IMR-90 (cell line): Measurements from ENCODE around the gene PAGE2B. TPM values are rescaled to one million over a fixed set of nuclear protein-coding genes. Genes with fewer than 3 reads are reported as not detected.

ENCODE experiments used
- ATAC-seq: fragments of 200-7000 bp; cut with Tn5 transposase; 2 replicates; pipeline ENCODE4 v1.9.1; 2020; ENCODE audit warnings: low read depth, mild to moderate bottlenecking, moderate library complexity
- BruUV-seq: library from RNA; stranded (reverse); fragments of 400-500 nt; replicated peaks from 2 replicates; lab custom pipeline; 2021; lab: Mats Ljungman, UMichigan
- CTCF ChIA-PET: fragments of 300-600 bp; formaldehyde crosslinking; extraction: SDS; loops from one replicate; lab custom pipeline; 2021; ENCODE audit warnings: antibody characterized with exemption; lab: Yijun Ruan, JAX
- POLR2A ChIA-PET: fragments of 300-600 bp; sonication (Branson Sonifier 250); formaldehyde crosslinking; loops from one replicate; lab custom pipeline; 2022; ENCODE audit warnings: antibody characterized with exemption; ENCODE audit not compliant: unreplicated experiment; lab: Charles Lee
- DNase-seq: peaks from one replicate; pipeline ENCODE4 v3.0.0; 2013
- H2AFZ ChIP-seq: replicated peaks from 2 replicates; pipeline ENCODE3; 2013; ENCODE audit warnings: low read length, mild to moderate bottlenecking; ENCODE audit not compliant: poor library complexity
- H2AK5ac ChIP-seq: 2 replicates; pipeline ENCODE4 v1.6.1; 2013; ENCODE audit warnings: low read depth, low read length, inconsistent platforms
- H2AK9ac ChIP-seq: replicated peaks from 2 replicates; pipeline ENCODE3; 2013; ENCODE audit warnings: mild to moderate bottlenecking, low read depth, low read length, moderate library complexity; ENCODE audit not compliant: poor library complexity
- H2BK120ac ChIP-seq: 2 replicates; pipeline ENCODE4 v1.6.1; 2013; ENCODE audit warnings: low read depth, low read length, inconsistent platforms
- H2BK15ac ChIP-seq: 3 replicates; pipeline ENCODE4 v1.6.1; 2013; ENCODE audit warnings: low read depth, low read length, inconsistent platforms
- H2BK20ac ChIP-seq: 2 replicates; pipeline ENCODE4 v1.6.1; 2013; ENCODE audit warnings: low read depth, mild to moderate bottlenecking, inconsistent platforms, low read length, moderate library complexity
- H2BK5ac ChIP-seq: 2 replicates; pipeline ENCODE4 v1.6.1; 2013; ENCODE audit warnings: mild to moderate bottlenecking, low read depth, low read length, inconsistent platforms; ENCODE audit not compliant: poor library complexity, severe bottlenecking
- H3K14ac ChIP-seq: replicated peaks from 2 replicates; pipeline ENCODE4 v1.6.1; 2013; ENCODE audit warnings: low read depth, low read length, inconsistent platforms
- H3K18ac ChIP-seq: 2 replicates; pipeline ENCODE4 v1.6.1; 2013; ENCODE audit warnings: low read depth, low read length, control low read depth
- H3K23ac ChIP-seq: 2 replicates; pipeline ENCODE4 v1.6.1; 2013; ENCODE audit warnings: low read depth, low read length, inconsistent platforms
- H3K27ac ChIP-seq: 2 replicates; pipeline ENCODE4 v1.5.1; 2013; ENCODE audit warnings: mild to moderate bottlenecking, control low read depth, low read length; ENCODE audit not compliant: insufficient read depth
- H3K27me3 ChIP-seq: 2 replicates; pipeline ENCODE4 v1.6.1; 2013; ENCODE audit warnings: low read length; ENCODE audit not compliant: control insufficient read depth, insufficient read depth
- H3K36me3 ChIP-seq: 2 replicates; pipeline ENCODE4 v1.6.1; 2013; ENCODE audit warnings: low read length, mixed read lengths; ENCODE audit not compliant: control insufficient read depth, insufficient read depth
- H3K4ac ChIP-seq: 2 replicates; pipeline ENCODE4 v1.6.1; 2013; ENCODE audit warnings: low read depth, low read length, inconsistent platforms
- H3K4me1 ChIP-seq: 2 replicates; pipeline ENCODE4 v1.6.1; 2013; ENCODE audit warnings: low read length, mixed read lengths; ENCODE audit not compliant: control insufficient read depth, insufficient read depth
- H3K4me2 ChIP-seq: 2 replicates; pipeline ENCODE4 v1.6.1; 2013; ENCODE audit warnings: low read depth, mild to moderate bottlenecking, control low read depth, low read length, moderate library complexity
- H3K4me3 ChIP-seq: 2 replicates; pipeline ENCODE4 v1.5.1; 2013; ENCODE audit warnings: low read depth, mild to moderate bottlenecking, control low read depth, low read length, moderate library complexity; ENCODE audit not compliant: insufficient read depth
- H3K56ac ChIP-seq: 2 replicates; pipeline ENCODE4 v1.6.1; 2013; ENCODE audit warnings: low read length, inconsistent platforms; ENCODE audit not compliant: insufficient read depth; ENCODE audit errors: extremely low read depth
- H3K79me1 ChIP-seq, 2 experiments: 2 replicates each; pipeline ENCODE4 v1.6.1; 2013; ENCODE audit warnings: low read length in 2 of 2, inconsistent platforms in 1 of 2, low read depth in 1 of 2
- H3K9ac ChIP-seq: 2 replicates; pipeline ENCODE4 v1.6.1; 2013; ENCODE audit warnings: low read depth, low read length, control low read depth
- H3K9me1 ChIP-seq: 2 replicates; pipeline ENCODE4 v1.6.1; 2013; ENCODE audit warnings: low read length, inconsistent platforms; ENCODE audit not compliant: insufficient read depth
- H3K9me3 ChIP-seq: 2 replicates; pipeline ENCODE4 v1.6.1; 2013; ENCODE audit warnings: low read length; ENCODE audit not compliant: control insufficient read depth, insufficient read depth
- H4K20me1 ChIP-seq: 2 replicates; pipeline ENCODE4 v1.6.1; 2013; ENCODE audit warnings: low read length, inconsistent platforms; ENCODE audit not compliant: insufficient read depth
- H4K5ac ChIP-seq: 2 replicates; pipeline ENCODE4 v1.6.1; 2013; ENCODE audit warnings: mild to moderate bottlenecking, low read depth, low read length, control low read depth
- H4K8ac ChIP-seq, 2 experiments: 2 replicates each; pipeline ENCODE4 v1.6.1; 2013; ENCODE audit warnings: low read depth in 2 of 2, low read length in 2 of 2, control low read depth in 1 of 2, inconsistent platforms in 1 of 2
- H4K91ac ChIP-seq: 2 replicates; pipeline ENCODE4 v1.6.1; 2013; ENCODE audit warnings: low read depth, low read length, inconsistent platforms; ENCODE audit not compliant: insufficient read depth
- CEBPB ChIP-seq: IDR thresholded peaks from 2 replicates; pipeline ENCODE4 v1.6.1; 2012; ENCODE audit warnings: low read depth, low read length, improper control_type of control experiment
- FOS ChIP-seq: fragments of 150-350 bp; IDR thresholded peaks from 2 replicates; pipeline ENCODE4 v1.6.1; 2016; ENCODE audit warnings: low read depth, low read length
- MXI1 ChIP-seq: IDR thresholded peaks from 2 replicates; pipeline ENCODE4 v1.6.1; 2012; ENCODE audit warnings: low read depth, mild to moderate bottlenecking, low read length, moderate library complexity, borderline replicate concordance
- NFE2L2 ChIP-seq: fragments of 150-350 bp; IDR thresholded peaks from 2 replicates; pipeline ENCODE4 v1.6.1; 2016; ENCODE audit warnings: low read depth, mild to moderate bottlenecking, low read length
- WGBS, 2 experiments: methylation state at CpG; one replicate each; pipeline versions ENCODE4 v1.1.5 to v1.1.7; 2013; ENCODE audit warnings: missing lambda C conversion rate in 2 of 2; ENCODE audit not compliant: insufficient read length in 1 of 2; ENCODE audit errors: extremely low coverage in 2 of 2; 5-methylcytosine and 5-hydroxymethylcytosine counted together
- dilution Hi-C: fragments of 300-500 bp; cut with HindIII; formaldehyde crosslinking; loops from one replicate; pipeline ENCODE4 v1.14.3; 2018; ENCODE audit warnings: low sequenced_read_pairs; ENCODE audit not compliant: unreplicated experiment
- in situ Hi-C: fragments of 300-500 bp; cut with MboI; formaldehyde crosslinking; loops from 3 replicates; pipeline ENCODE4 v1.14.3; 2019; ENCODE audit warnings: low sequenced_read_pairs, inconsistent platforms, mixed read lengths
- intact Hi-C: fragments of 100-400 bp; cut with micrococcal nuclease; formaldehyde crosslinking; loops from 2 replicates; pipeline ENCODE4 v1.10.0; 2022
- polyA plus RNA-seq, 3 experiments: library from polyadenylated mRNA; depleted of rRNA; stranded (reverse); fragments of >200 nt; gene quantifications; 2 replicates each; pipeline ENCODE4 v1.2.3, GENCODE V29; 2012; ENCODE audit warnings: low replicate concordance in 1 of 3
- total RNA-seq: library from RNA; depleted of rRNA; stranded (reverse); fragments of >200 nt; gene quantifications from 2 replicates; pipeline ENCODE4 v1.2.3, GENCODE V29; 2012
- TF ChIP-seq, protein P1 (sequence below): conservative IDR thresholded peaks from 2 replicates; pipeline ENCODE4 v1.5.1; 2012; ENCODE audit warnings: mild to moderate bottlenecking, low read depth, low read length, improper control_type of control experiment

PAGE2B gene
- total and polyA plus RNA-seq, 2 of the 4 experiments (the other 2 are of a cell fraction), result not detected

DNA sequence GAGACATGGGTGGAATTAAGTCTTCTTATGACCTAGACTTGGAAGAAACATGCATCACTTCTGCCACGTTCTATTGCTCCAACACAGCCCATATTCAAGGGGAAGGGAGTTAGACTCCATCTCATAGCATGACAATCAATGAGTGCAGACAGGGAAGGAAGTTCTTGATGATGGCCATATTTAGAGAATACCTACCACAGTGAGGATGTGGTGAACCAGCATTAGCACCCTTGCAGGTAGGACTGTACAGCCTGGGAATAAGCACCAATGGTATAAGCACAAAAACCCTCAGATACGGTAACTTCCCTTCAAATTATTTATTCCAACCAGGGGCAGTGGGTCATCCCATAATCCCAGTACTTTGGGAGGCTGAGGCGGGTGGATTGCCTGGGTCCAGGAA lies 43.7 kb downstream of the PAGE2B start:
- H3K9ac ChIP-seq, result no peak overlapping the region
- no CpG with 5 or more reads among the region's 3 CpGs for WGBS, 2 experiments
- H4K20me1 ChIP-seq, result no peaks in the 10 kb centered on the region
- TF ChIP-seq, protein P1, sequence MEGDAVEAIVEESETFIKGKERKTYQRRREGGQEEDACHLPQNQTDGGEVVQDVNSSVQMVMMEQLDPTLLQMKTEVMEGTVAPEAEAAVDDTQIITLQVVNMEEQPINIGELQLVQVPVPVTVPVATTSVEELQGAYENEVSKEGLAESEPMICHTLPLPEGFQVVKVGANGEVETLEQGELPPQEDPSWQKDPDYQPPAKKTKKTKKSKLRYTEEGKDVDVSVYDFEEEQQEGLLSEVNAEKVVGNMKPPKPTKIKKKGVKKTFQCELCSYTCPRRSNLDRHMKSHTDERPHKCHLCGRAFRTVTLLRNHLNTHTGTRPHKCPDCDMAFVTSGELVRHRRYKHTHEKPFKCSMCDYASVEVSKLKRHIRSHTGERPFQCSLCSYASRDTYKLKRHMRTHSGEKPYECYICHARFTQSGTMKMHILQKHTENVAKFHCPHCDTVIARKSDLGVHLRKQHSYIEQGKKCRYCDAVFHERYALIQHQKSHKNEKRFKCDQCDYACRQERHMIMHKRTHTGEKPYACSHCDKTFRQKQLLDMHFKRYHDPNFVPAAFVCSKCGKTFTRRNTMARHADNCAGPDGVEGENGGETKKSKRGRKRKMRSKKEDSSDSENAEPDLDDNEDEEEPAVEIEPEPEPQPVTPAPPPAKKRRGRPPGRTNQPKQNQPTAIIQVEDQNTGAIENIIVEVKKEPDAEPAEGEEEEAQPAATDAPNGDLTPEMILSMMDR, result no peak
- no peak for TF ChIP-seq MXI1
- no peak for TF ChIP-seq CEBPB
- no peak for TF ChIP-seq NFE2L2
- TF ChIP-seq FOS, result no peak
- H3K4me2 ChIP-seq, result no peak overlapping the region
- dilution Hi-C loops, result no loop called here
- H2BK15ac ChIP-seq, result no peak overlapping the region
- no peak overlapping the region for H2AK5ac ChIP-seq
- H3K4me1 ChIP-seq, result no peaks in the 10 kb centered on the region
- no peak overlapping the region for H4K91ac ChIP-seq
- H2BK5ac ChIP-seq, result no peak overlapping the region
- no peak overlapping the region for H2BK120ac ChIP-seq
- H2AFZ ChIP-seq, result no peak overlapping the region
- no peak overlapping the region for H3K18ac ChIP-seq
- no peaks in the 10 kb centered on the region for H3K36me3 ChIP-seq
- intact Hi-C loops, result no loop called here
- no peak overlapping the region for H3K4me3 ChIP-seq
- H3K27me3 ChIP-seq, result peaks cover 8% of the 10 kb centered on the region
- H2BK20ac ChIP-seq, result no peak overlapping the region
- H3K4ac ChIP-seq, result no peak overlapping the region
- no peak overlapping the region for H4K8ac ChIP-seq
- DNase-seq, result no peak
- in situ Hi-C loops, result no loop called here
- no peak overlapping the region for H3K56ac ChIP-seq
- no peaks in the 10 kb centered on the region for H3K9me1 ChIP-seq
- no peak overlapping the region for H2AK9ac ChIP-seq
- no peaks in the 10 kb centered on the region for H3K9me3 ChIP-seq
- POLR2A ChIA-PET, result no interaction called here
- CTCF ChIA-PET, result no interaction called here
- no peaks in the 10 kb centered on the region for H3K79me1 ChIP-seq
- no peak overlapping the region for H3K23ac ChIP-seq
- no peak overlapping the region for H4K5ac ChIP-seq
- no peak for ATAC-seq
- H3K14ac ChIP-seq, result no peak overlapping the region
- BruUV-seq, result no TSS peak
- no peak overlapping the region for H3K27ac ChIP-seq
